Stimulated activated naive CD8-positive, alpha-beta T cell treated with anti-CD3 and anti-CD28 coated beads, Interleukin-15, Interleukin-2, amounts not matched to agents 100 U/mL and 50 U/mL, for 24 hours (primary cell): ENCODE data around the gene SLC35B1.
"Not testable (repeated sequence)": the region's sequence is repeated elsewhere in the genome, so short reads cannot be mapped to it uniquely, and the experiment has no call there.

Source experiments
- ATAC-seq: fragments of 150-1000 bp; cut with Tn5 transposase; one replicate; pipeline ENCODE4 v1.10.0; 2021
- DNase-seq: peaks from one replicate; pipeline ENCODE4 v3.0.0; 2021

SLC35B1 gene

DNA sequence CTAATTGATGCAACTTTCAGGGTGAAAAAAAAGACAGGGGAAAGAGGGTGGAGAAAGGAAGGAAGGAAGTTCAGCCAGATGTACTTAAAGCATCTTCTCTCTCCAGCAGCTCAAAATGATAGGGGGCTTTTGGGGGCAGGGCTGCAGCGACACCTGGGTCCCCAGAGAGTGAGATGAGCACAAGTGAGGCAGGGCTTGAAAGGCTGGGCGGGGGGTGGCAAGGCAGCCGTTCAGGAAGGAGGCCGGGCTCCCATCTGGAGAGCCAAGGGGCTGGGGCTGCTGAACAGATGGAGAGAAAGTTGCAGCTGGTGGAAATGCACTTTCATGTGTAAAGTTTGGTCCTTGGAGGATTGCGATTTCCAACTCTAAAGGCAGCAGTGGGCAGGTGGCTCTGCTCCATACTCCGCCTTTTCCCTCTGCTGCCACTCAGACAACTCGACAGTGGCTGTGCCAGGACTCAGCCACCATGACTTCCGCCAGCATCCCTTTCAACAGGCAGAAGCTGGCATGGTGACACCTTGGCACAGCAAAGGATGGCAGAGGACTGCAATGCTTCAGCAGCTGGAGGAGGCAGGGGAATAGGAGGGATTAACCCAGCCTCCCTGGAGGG is 7.7 kb downstream of the SLC35B1 start:
- no peak for DNase-seq
- no peak for ATAC-seq

GRCh38 chr17:49698005-49698404 is 9.8 kb downstream of the SLC35B1 start:
- DNase-seq (no peak), ATAC-seq (no peak)

GRCh38 chr17:49696233-49696761 is 11.5 kb downstream of the SLC35B1 start:
- DNase-seq (peak; percentile 75), ATAC-seq (peak; percentile 93)

GRCh38 chr17:49695698-49696232 is 12.0 kb downstream of the SLC35B1 start:
- DNase-seq: no peak
- peak; percentile 27 for ATAC-seq

- DNase-seq: peak; percentile 85
- peak; percentile 7 for ATAC-seq
Observed at GRCh38 chr17:49694847-49695697, 12.7 kb downstream of the SLC35B1 start.

GRCh38 chr17:49692751-49693150 is 15.0 kb downstream of the SLC35B1 start:
- no peak for ATAC-seq
- no peak for DNase-seq

DNA sequence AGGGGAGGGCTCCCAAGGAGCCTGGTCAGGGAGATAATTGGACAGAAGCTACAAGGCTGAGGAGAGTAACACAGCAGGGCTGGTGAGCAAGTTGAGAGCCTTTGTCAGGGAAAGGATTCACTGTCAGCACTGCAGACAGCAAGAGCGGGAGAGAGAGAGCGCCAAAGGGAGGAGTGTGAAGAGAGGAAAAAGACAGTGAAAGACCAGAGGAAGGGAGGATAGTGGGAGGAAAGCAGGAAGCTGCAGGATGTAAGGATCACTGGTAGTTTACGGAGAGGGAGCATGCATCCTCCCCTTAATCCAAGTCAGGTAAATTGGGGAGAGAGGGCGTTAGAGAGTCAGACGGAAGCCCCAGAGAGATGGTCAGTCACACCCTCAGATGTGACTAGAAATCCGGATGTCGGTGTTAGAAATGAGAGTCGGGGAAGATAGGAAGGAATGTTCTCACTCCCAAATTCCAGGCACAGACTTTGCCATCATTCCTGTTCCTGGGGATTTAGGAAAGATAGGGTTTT is 16.0 kb downstream of the SLC35B1 start:
- DNase-seq (no peak), ATAC-seq (no peak)

DNA sequence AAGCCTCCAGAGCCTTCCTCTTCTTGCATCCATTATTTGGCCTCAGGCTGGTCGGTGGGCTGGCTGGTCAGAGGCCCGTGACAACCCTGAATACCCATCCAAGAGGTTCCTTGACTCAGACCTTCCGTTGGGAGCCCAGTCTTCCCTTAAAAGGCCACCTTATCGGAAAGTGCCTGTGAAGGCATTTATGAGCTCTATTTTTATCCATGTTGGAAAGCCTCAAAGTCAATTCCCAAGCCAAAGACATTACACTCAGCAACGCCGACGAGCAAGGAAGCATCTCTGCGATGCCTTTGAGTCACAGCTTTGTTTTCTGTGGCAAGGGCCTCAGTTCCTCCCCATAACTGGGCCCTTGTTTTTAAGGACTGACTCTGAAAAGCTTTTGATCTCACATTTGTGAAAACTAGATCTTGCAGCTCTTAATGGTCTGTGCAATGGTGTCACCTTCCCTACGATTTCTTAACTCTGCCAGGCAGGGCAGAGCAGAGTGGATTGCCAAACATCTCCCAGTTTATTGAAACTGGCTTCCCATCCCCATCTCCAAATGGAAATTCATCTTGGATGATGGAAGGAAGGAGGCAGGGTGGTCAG is 16.6 kb downstream of the SLC35B1 start:
- no peak for ATAC-seq
- DNase-seq: no peak

GRCh38 chr17:49690256-49690655 is 17.5 kb downstream of the SLC35B1 start:
- no peak for ATAC-seq

GRCh38 chr17:49688848-49689247 is 18.9 kb downstream of the SLC35B1 start:
- no peak for DNase-seq
- no peak for ATAC-seq

More at GRCh38 chr17:49690256-49690655, 17.5 kb downstream of the SLC35B1 start:
- no peak for DNase-seq

DNA sequence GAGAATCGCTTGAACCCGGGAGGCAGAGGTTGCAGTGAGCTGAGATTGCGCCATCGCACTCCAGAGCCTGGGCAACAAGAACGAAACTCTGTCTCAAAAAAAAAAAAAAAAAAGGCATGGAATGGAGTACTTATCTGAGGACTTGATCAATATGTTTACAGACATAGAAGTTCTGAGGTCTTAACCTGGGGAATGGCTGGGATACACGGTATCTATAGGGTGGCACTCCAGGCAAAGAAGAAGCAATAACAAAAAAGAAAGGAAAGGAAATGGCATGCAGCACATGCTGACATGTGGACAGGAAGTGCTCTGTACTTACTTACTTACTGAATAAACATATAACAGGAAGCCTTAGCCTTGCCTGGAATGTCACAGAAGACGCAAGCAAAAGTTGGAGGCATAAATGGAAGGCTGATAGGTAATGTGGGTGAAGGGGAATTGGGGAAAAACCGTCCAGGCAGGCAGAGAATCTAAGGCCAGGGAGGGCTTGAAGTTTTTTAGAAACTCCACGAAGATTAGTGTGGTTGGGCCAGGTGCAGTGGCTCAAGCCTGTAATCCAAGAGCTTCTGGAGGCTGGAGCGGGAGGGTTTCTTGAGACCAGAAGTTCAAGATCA is 19.8 kb downstream of the SLC35B1 start:
- ATAC-seq: peak; percentile 33
- no peak for DNase-seq

- ATAC-seq: no peak
- DNase-seq: no peak
Observed at GRCh38 chr17:49681106-49681979, 26.4 kb downstream of the SLC35B1 start.

DNA sequence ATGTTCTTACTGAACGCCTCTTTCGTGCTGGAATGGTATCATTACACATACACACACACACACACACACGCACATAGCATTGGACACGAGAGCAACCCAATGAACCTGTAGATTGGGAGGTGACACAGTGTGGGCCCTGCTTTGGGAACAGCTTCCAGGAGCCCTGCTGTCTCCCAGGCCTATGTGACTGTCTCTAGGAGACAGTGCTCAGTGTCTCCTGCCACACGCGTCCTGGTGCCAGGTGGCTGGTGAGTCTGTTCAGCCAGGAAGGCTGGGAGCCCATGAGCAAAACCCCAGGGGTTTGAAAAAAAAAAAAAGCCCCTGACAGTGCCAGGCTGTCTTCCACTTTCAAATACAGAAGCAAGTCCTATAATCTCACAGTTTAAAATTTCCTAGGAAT is 27.4 kb downstream of the SLC35B1 start:
- ATAC-seq (no peak), DNase-seq (no peak)

GRCh38 chr17:49677933-49678847 is 29.6 kb downstream of the SLC35B1 start, which contains the start of gene SPOP:
Gene SPOP, minus strand, starts transcription at chr17:49678097. Its CDS starts 55,287 bp downstream, at chr17:49622810.
- DNase-seq: peak; percentile 99
- ATAC-seq: peak; percentile 98

GRCh38 chr17:49677134-49677932 is 30.4 kb downstream of the SLC35B1 start:
- DNase-seq (peak; percentile 99), ATAC-seq (peak; percentile 64)

DNA sequence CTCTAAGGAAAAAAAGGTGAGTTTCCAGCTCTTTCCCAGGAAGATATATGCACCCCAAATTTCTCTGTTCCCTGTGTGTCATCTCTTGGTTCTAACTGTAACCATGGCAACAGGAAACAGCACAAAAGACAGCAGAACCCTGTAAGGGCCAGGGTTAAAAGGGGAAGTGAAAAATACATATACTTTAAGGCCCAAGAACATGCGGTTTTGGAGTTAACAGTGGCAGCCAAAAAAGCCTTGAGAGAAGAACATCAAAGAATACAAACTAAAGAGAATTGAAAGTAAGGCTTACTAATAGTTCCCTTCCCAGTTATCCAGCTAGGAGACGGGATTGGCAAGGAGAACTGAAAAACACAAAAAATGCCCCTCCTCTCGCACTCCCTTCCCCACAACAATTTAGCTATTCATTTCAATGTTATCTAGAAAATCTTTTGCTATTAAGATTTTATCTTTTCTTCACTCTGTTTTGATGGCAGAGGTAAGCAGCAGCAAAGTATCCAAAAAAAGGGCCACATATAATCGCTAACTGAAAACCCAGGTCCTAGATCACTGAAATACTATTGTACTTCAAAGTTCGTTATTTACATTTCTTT is 31.4 kb downstream of the SLC35B1 start:
- ATAC-seq (no peak), DNase-seq (no peak)

GRCh38 chr17:49674507-49674906 is 33.3 kb downstream of the SLC35B1 start:
- DNase-seq: no peak
- no peak for ATAC-seq

DNA sequence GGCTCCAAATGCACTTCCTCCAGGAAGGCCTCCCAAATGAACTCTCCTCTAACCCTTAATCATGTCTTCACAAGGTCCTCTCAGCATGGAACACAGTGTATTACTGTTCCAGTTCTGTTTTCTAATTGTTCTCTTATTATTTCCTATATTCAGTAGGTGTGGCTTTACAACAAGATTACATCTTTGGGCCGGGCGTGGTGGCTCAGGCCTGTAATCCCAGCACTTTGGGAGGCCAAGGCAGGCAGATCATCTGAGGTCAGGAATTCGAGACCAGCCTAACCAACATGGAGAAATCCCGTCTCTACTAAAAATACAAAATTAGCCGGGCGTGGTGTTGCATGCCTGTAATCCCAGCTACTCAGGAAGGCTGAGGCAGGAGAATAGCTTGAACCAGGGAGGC is 34.1 kb downstream of the SLC35B1 start:
- ATAC-seq, DNase-seq: not testable (repeated sequence)
